ENCODE results near the gene TRIM56.
"Not testable (repeated sequence)": the region's sequence is repeated elsewhere in the genome, so short reads cannot be mapped to it uniquely, and the experiment has no call there.

Gene TRIM56

GRCh38 chr7:101102026-101102425 lies 16.7 kb downstream of the TRIM56 start:
- H3K4me1 Mint-ChIP-seq, result peaks cover 12% of the 10 kb centered on the region
- no peak overlapping the region for H3K27ac Mint-ChIP-seq
- H3K27me3 Mint-ChIP-seq (ENCODE audit: low read depth), result peaks cover 9% of the 10 kb centered on the region
- H3K9me3 Mint-ChIP-seq, result no peaks in the 10 kb centered on the region
- H3K36me3 Mint-ChIP-seq (ENCODE audit: low read depth), result no peaks in the 10 kb centered on the region
- TF ChIP-seq CTCF (IDR thresholded peaks at IDR 0.05; ENCODE audit: unreplicated experiment in 3 of 3), result no peak
- H3K4me3 Mint-ChIP-seq, result no peak overlapping the region

GRCh38 chr7:101103701-101104100 lies 18.4 kb downstream of the TRIM56 start:
- not testable (repeated sequence) for H3K4me3 Mint-ChIP-seq; H3K27ac Mint-ChIP-seq; H3K9me3 Mint-ChIP-seq; H3K27me3 Mint-ChIP-seq (ENCODE audit: low read depth); H3K36me3 Mint-ChIP-seq (ENCODE audit: low read depth)
- peaks cover 16% of the 10 kb centered on the region for H3K4me1 Mint-ChIP-seq

- Mint-ChIP-seq H3K9me3 (no peaks in the 10 kb centered on the region), H3K27me3 (ENCODE audit: low read depth) (peaks cover 9% of the 10 kb centered on the region), H3K27ac (no peak overlapping the region), H3K4me1 (peaks cover 16% of the 10 kb centered on the region), H3K4me3 (no peak overlapping the region), H3K36me3 (ENCODE audit: low read depth) (no peaks in the 10 kb centered on the region)
- no peak for TF ChIP-seq CTCF (IDR thresholded peaks at IDR 0.05; ENCODE audit: unreplicated experiment in 3 of 3)
Measured at GRCh38 chr7:101104193-101104713, 19.0 kb downstream of the TRIM56 start.

DNA sequence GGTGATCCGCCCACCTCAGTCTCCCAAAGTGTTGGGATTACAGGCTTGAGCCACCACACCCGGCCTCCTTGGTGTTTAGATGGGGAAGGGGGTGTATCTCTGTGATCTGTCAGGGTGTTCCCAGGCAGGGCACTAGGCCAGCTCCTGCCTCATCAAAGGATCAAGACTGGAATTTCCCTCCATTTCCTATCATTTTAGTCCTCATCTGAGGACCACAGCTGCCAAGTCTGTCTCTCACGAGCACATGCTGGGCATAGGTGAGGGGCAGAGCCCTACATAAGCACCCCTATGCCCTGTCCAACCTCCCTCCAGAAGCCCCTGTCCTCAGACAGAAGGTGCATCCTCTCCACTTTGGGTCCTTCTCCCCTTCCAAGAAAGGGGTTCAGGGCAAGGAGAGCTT lies 19.5 kb downstream of the TRIM56 start:
- H3K36me3 Mint-ChIP-seq (ENCODE audit: low read depth), result no peaks in the 10 kb centered on the region
- no peaks in the 10 kb centered on the region for H3K9me3 Mint-ChIP-seq
- peaks cover 15% of the 10 kb centered on the region for H3K4me1 Mint-ChIP-seq
- peaks cover 9% of the 10 kb centered on the region for H3K27me3 Mint-ChIP-seq (ENCODE audit: low read depth)
- H3K4me3 Mint-ChIP-seq, result no peak overlapping the region
- no peak for TF ChIP-seq CTCF (IDR thresholded peaks at IDR 0.05; ENCODE audit: unreplicated experiment in 3 of 3)
- H3K27ac Mint-ChIP-seq, result no peak overlapping the region

DNA sequence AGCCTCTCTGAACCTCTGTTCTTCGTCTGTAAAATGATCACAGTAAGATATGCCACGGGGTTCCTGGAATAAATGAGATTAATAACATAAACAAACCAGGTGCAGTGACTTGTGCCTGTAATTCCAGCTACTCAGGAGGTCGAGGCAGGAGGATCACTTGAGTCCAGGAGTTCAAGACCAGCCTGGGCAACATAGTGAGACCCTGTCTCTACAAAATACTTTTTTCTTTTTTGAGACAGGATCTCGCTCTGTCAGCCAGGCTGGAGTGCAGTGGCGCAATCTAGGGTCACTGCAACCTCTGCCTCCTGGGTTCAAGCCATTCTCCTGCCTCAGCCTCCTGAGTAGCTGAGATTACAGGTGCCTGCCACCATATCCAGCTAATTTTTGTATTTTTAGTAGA lies 20.0 kb downstream of the TRIM56 start:
- H3K4me1 Mint-ChIP-seq, result peaks cover 10% of the 10 kb centered on the region
- H3K36me3 Mint-ChIP-seq (ENCODE audit: low read depth); H3K9me3 Mint-ChIP-seq; H3K4me3 Mint-ChIP-seq; H3K27me3 Mint-ChIP-seq (ENCODE audit: low read depth); H3K27ac Mint-ChIP-seq: not testable (repeated sequence)

GRCh38 chr7:101106386-101106785 lies 21.1 kb downstream of the TRIM56 start:
- no peak overlapping the region for H3K4me3 Mint-ChIP-seq
- TF ChIP-seq CTCF (IDR thresholded peaks at IDR 0.05; ENCODE audit: unreplicated experiment in 3 of 3), result no peak
- peaks cover 5% of the 10 kb centered on the region for H3K27me3 Mint-ChIP-seq (ENCODE audit: low read depth)
- H3K27ac Mint-ChIP-seq, result no peak overlapping the region
- H3K4me1 Mint-ChIP-seq, result peaks cover 5% of the 10 kb centered on the region
- H3K36me3 Mint-ChIP-seq (ENCODE audit: low read depth), result no peaks in the 10 kb centered on the region
- H3K9me3 Mint-ChIP-seq, result no peaks in the 10 kb centered on the region

DNA sequence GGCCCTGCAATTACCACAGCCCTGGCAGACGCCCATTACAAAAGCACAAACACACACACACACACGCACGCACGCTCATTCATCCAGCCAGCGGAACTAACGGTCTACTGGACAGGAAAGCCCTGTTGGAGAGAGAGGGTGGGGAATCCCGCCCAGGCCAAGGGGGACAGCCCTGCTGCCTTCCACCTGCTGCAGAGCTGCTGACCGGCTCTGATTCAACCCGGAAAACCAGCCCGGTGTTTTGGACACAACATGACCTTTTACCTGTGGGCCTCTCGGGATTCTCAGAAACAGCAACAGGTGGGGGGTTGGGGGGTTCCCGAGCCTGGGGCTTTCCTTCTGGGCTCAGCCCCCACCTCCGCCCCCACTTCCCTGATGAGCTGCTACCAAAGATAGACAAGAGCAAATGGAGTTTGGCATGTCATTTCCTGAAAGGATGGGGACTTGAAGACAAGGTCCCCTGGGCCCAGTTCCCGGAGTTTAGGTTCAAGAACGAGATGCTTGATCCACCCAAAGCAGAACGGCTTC lies 23.1 kb downstream of the TRIM56 start:
- Mint-ChIP-seq H3K27ac (no peak overlapping the region), H3K4me1 (peaks cover 10% of the 10 kb centered on the region), H3K27me3 (ENCODE audit: low read depth) (peaks cover 4% of the 10 kb centered on the region), H3K9me3 (no peaks in the 10 kb centered on the region), H3K4me3 (no peak overlapping the region), H3K36me3 (ENCODE audit: low read depth) (no peaks in the 10 kb centered on the region)
- TF ChIP-seq CTCF (IDR thresholded peaks at IDR 0.05; ENCODE audit: unreplicated experiment in 3 of 3), result no peak

All from nephron (organoid).